Right lobe of liver (tissue), 6 donors: Measurements from ENCODE around the gene DENND2A. TPM values are rescaled to one million over a fixed set of nuclear protein-coding genes. Genes with fewer than 3 reads are reported as not detected.

Experiments
- ATAC-seq, 4 donors: fragments of 200-7000 bp; cut with Tn5 transposase; one replicate each; pipeline ENCODE4 v1.9.1; 2020; ENCODE audit warnings: mild to moderate bottlenecking in 4 of 4, moderate library complexity in 4 of 4
- DNase-seq, 3 donors: peaks; one replicate each; pipeline ENCODE4 v3.0.0-alpha.2; 2020
- H3K27ac ChIP-seq, 3 donors: fragments of 200-600 bp; one replicate each; pipeline ENCODE4 v1.8.0; 2022
- H3K27me3 ChIP-seq, 2 donors: fragments of 200-600 bp; one replicate each; pipeline ENCODE4 v1.8.0; 2022
- H3K36me3 ChIP-seq, 4 donors: fragments of 200-600 bp; sonication (generic) in 1 of 4; one replicate each; pipeline versions ENCODE4 v1.5.1 to v1.8.0; 2017 to 2022; ENCODE audit warnings: control low read depth in 1 of 4
- H3K4me1 ChIP-seq, 4 donors: fragments of 200-600 bp; sonication (generic) in 1 of 4; one replicate each; pipeline versions ENCODE4 v1.5.1 to v1.8.0; 2017 to 2022; ENCODE audit warnings: control low read depth in 1 of 4
- H3K4me3 ChIP-seq, 3 donors: fragments of 200-600 bp; one replicate each; pipeline ENCODE4 v1.8.0; 2022
- H3K9me3 ChIP-seq, 4 donors: fragments of 200-600 bp; sonication (generic) in 1 of 4; one replicate each; pipeline versions ENCODE4 v1.5.1 to v1.8.0; 2017 to 2022; ENCODE audit warnings: control low read depth in 1 of 4
- CTCF ChIP-seq, 4 donors: fragments of 200-600 bp in 3 of 4; fragments of 450-650 bp in 1 of 4; IDR thresholded peaks; one replicate each; pipeline versions ENCODE4 v1.5.1 to v1.8.0; 2016 to 2022; ENCODE audit warnings: antibody characterized with exemption in 4 of 4, mild to moderate bottlenecking in 2 of 4
- POLR2A ChIP-seq: fragments of 450-650 bp; IDR thresholded peaks from one replicate; pipeline ENCODE4 v1.6.1; 2017; ENCODE audit warnings: antibody characterized with exemption, mild to moderate bottlenecking
- WGBS: methylation state at CpG from one replicate; pipeline ENCODE4 v1.1.6; 2018; ENCODE audit warnings: low coverage, low lambda C conversion rate; ENCODE audit not compliant: insufficient coverage; ENCODE audit errors: missing lambda C conversion rate; 5-methylcytosine and 5-hydroxymethylcytosine counted together
- intact Hi-C, 2 donors: fragments of 100-400 bp; cut with DNase I; formaldehyde crosslinking; loops; one replicate each; pipeline versions ENCODE4 v1.11.2 to v1.14.1; 2022
- total RNA-seq, 6 experiments: library from RNA; depleted of rRNA in 2 of 6; stranded (reverse); fragments of >200 nt in 2 of 6; fragmentation: NEBNext Ultra II Directional in 3 of 6; extraction: Animal tissue kit (Norgen Biotek cat#: 25700) in 3 of 6; gene quantifications; one replicate each; pipeline versions ENCODE4 v1.1.0 to v1.2.4, GENCODE V29; 2016 to 2023
- donor health status: DM: no; HTN: yes; CAD: no.
- donor health status: DM: no; HTN: no; CAD: no.
- donor health status: DM: no; HTN: no; CAD: no.
- donor health status: DM: no; HTN: yes; CAD: no.
- donor health status: DM: no; HTN: yes; CAD: no.

DENND2A gene
- total RNA-seq, 6 experiments from 2014 or later = 1.4 to 3.6 (median 2.4) TPM

- H3K27ac ChIP-seq = no peak overlapping the region
- WGBS = 68% methylated on average over 11 of the region's 12 CpGs
- H3K4me1 ChIP-seq = no peaks in the 10 kb centered on the region
- no peaks in the 10 kb centered on the region for H3K36me3 ChIP-seq
- no peaks in the 10 kb centered on the region for H3K9me3 ChIP-seq
- ATAC-seq (peak in 3 of 4 donors; percentile 28 to 43 (median 38)), DNase-seq (no peak)
- no peaks in the 10 kb centered on the region for H3K27me3 ChIP-seq
- no peak for TF ChIP-seq CTCF (IDR thresholded peaks at IDR 0.05)
- intact Hi-C loops = no loop called here
- H3K4me3 ChIP-seq = no peak overlapping the region
Measured at GRCh38 chr7:140610204-140611165, 30.1 kb downstream of the DENND2A start.

- Histone ChIP-seq H3K4me1 (no peaks in the 10 kb centered on the region), H3K9me3 (no peaks in the 10 kb centered on the region), H3K4me3 (no peak overlapping the region), H3K27me3 (no peaks in the 10 kb centered on the region), H3K27ac (no peak overlapping the region), H3K36me3 (no peaks in the 10 kb centered on the region)
- TF ChIP-seq CTCF (IDR thresholded peaks at IDR 0.05) (no peak), POLR2A (no peak)
- WGBS = 79% methylated on average over 2 of the region's 2 CpGs
- ATAC-seq = no peak
- intact Hi-C loops = no loop called here
- DNase-seq = no peak
Measured at GRCh38 chr7:140609646-140610045, 31.0 kb downstream of the DENND2A start.

GRCh38 chr7:140607441-140607989 lies 33.1 kb downstream of the DENND2A start:
- no peaks in the 10 kb centered on the region for H3K27me3 ChIP-seq
- peak overlapping the region in 1 of 3 donors; percentile 5 for H3K27ac ChIP-seq
- peak; percentile 49 to 67 (median 64) for ATAC-seq
- H3K9me3 ChIP-seq = no peaks in the 10 kb centered on the region
- intact Hi-C loops = no loop called here
- H3K4me1 ChIP-seq = no peaks in the 10 kb centered on the region
- H3K36me3 ChIP-seq = no peaks in the 10 kb centered on the region
- 44% methylated on average over 5 of the region's 7 CpGs for WGBS
- peak in 2 of 3 donors; percentile 27 to 54 for DNase-seq
- no peak overlapping the region for H3K4me3 ChIP-seq
- no peak for TF ChIP-seq POLR2A
- no peak for TF ChIP-seq CTCF (IDR thresholded peaks at IDR 0.05)

- Histone ChIP-seq H3K36me3 (no peaks in the 10 kb centered on the region), H3K27ac (peak overlapping the region in 1 of 3 donors; percentile 15), H3K27me3 (no peaks in the 10 kb centered on the region), H3K4me3 (no peak overlapping the region), H3K9me3 (no peaks in the 10 kb centered on the region), H3K4me1 (no peaks in the 10 kb centered on the region)
- ATAC-seq = no peak
- intact Hi-C loops = no loop called here
- WGBS = 79% methylated on average over 5 of the region's 5 CpGs
- no peak for TF ChIP-seq POLR2A
- DNase-seq = no peak
Measured at GRCh38 chr7:140605337-140605736, 35.3 kb downstream of the DENND2A start.

- peak in 1 of 4 donors; percentile 66 for ATAC-seq
- Histone ChIP-seq H3K27ac (peak overlapping the region in 1 of 3 donors; percentile 15), H3K36me3 (no peaks in the 10 kb centered on the region), H3K27me3 (no peaks in the 10 kb centered on the region), H3K9me3 (no peaks in the 10 kb centered on the region), H3K4me1 (no peaks in the 10 kb centered on the region), H3K4me3 (no peak overlapping the region)
- TF ChIP-seq CTCF (IDR thresholded peaks at IDR 0.05) (no peak), POLR2A (no peak)
- WGBS = 100% methylated on average over 1 of the region's 4 CpGs
- intact Hi-C loops = no loop called here
- DNase-seq = no peak
Measured at GRCh38 chr7:140604760-140605159, 35.9 kb downstream of the DENND2A start.
